HEK293 (cell line): Measurements from ENCODE around the gene PARP3.
A peak's percentile ranks its signal among the peaks of the same experiment; 100 is the strongest.

Experiments
- BCL11A ChIP-seq: fragments of 450-650 bp; formaldehyde crosslinking; IDR thresholded peaks from 2 replicates; pipeline ENCODE4 v1.5.1; 2016; ENCODE audit warnings: low read depth, missing biosample characterization, missing genetic modification characterization
- GLIS1 ChIP-seq: fragments of 450-650 bp; formaldehyde crosslinking; IDR thresholded peaks from 2 replicates; pipeline ENCODE4 v1.5.1; 2016; ENCODE audit warnings: missing biosample characterization, missing genetic modification characterization
- KLF7 ChIP-seq: fragments of 450-650 bp; formaldehyde crosslinking; IDR thresholded peaks from 2 replicates; pipeline ENCODE4 v1.5.1; 2016; ENCODE audit warnings: missing biosample characterization, missing genetic modification characterization, borderline replicate concordance
- KLF8 ChIP-seq: fragments of 450-650 bp; formaldehyde crosslinking; IDR thresholded peaks from 2 replicates; pipeline ENCODE4 v1.5.1; 2016; ENCODE audit warnings: missing biosample characterization, missing genetic modification characterization
- OSR2 ChIP-seq: fragments of 450-650 bp; formaldehyde crosslinking; IDR thresholded peaks from 2 replicates; pipeline ENCODE4 v1.5.1; 2016; ENCODE audit warnings: missing biosample characterization, missing genetic modification characterization
- SETDB1 ChIP-seq: IDR thresholded peaks from one replicate; pipeline ENCODE4 v1.6.1; 2017; ENCODE audit warnings: mild to moderate bottlenecking, low read length, moderate library complexity, mixed read lengths; ENCODE audit not compliant: insufficient read length
- SP3 ChIP-seq: fragments of 450-650 bp; formaldehyde crosslinking; IDR thresholded peaks from 2 replicates; pipeline ENCODE4 v1.5.1; 2016; ENCODE audit warnings: missing biosample characterization, missing genetic modification characterization
- ZBTB20 ChIP-seq: fragments of 450-650 bp; formaldehyde crosslinking; IDR thresholded peaks from 2 replicates; pipeline ENCODE4 v1.5.1; 2016; ENCODE audit warnings: missing biosample characterization, missing genetic modification characterization
- ZBTB8A ChIP-seq: fragments of 450-650 bp; formaldehyde crosslinking; IDR thresholded peaks from 2 replicates; pipeline ENCODE4 v1.5.1; 2016; ENCODE audit warnings: missing biosample characterization, missing genetic modification characterization
- ZFHX2 ChIP-seq: fragments of 450-650 bp; formaldehyde crosslinking; conservative IDR thresholded peaks from 2 replicates; pipeline ENCODE4 v1.5.1; 2016; ENCODE audit warnings: missing biosample characterization, missing genetic modification characterization
- ZFP41 ChIP-seq: fragments of 450-650 bp; formaldehyde crosslinking; IDR thresholded peaks from 2 replicates; pipeline ENCODE4 v1.5.1; 2016; ENCODE audit warnings: missing biosample characterization, missing genetic modification characterization, borderline replicate concordance
- ZIC2 ChIP-seq: fragments of 450-650 bp; formaldehyde crosslinking; IDR thresholded peaks from 2 replicates; pipeline ENCODE4 v1.5.1; 2016; ENCODE audit warnings: missing biosample characterization, missing genetic modification characterization
- ZNF10 ChIP-seq: fragments of 450-650 bp; formaldehyde crosslinking; IDR thresholded peaks from 2 replicates; pipeline ENCODE4 v1.5.1; 2017; ENCODE audit warnings: missing biosample characterization, missing genetic modification characterization
- ZNF140 ChIP-seq: fragments of 450-650 bp; formaldehyde crosslinking; IDR thresholded peaks from 2 replicates; pipeline ENCODE4 v1.5.1; 2016; ENCODE audit warnings: missing biosample characterization, missing genetic modification characterization
- ZNF155 ChIP-seq: fragments of 450-650 bp; formaldehyde crosslinking; IDR thresholded peaks from 2 replicates; pipeline ENCODE4 v1.5.1; 2016; ENCODE audit warnings: missing biosample characterization, missing genetic modification characterization
- ZNF157 ChIP-seq: fragments of 450-650 bp; formaldehyde crosslinking; IDR thresholded peaks from 2 replicates; pipeline ENCODE4 v1.5.1; 2016; ENCODE audit warnings: missing biosample characterization, missing genetic modification characterization
- ZNF19 ChIP-seq: fragments of 450-650 bp; formaldehyde crosslinking; IDR thresholded peaks from 2 replicates; pipeline ENCODE4; 2016; ENCODE audit warnings: missing biosample characterization, missing genetic modification characterization, low read depth
- ZNF211 ChIP-seq: fragments of 450-650 bp; formaldehyde crosslinking; IDR thresholded peaks from 2 replicates; pipeline ENCODE4 v1.5.1; 2016; ENCODE audit warnings: low read depth, missing biosample characterization, missing genetic modification characterization
- ZNF23 ChIP-seq: fragments of 450-650 bp; formaldehyde crosslinking; IDR thresholded peaks from 2 replicates; pipeline ENCODE4 v1.5.1; 2016; ENCODE audit warnings: missing biosample characterization, missing genetic modification characterization, borderline replicate concordance
- ZNF426 ChIP-seq: fragments of 450-650 bp; formaldehyde crosslinking; IDR thresholded peaks from 2 replicates; pipeline ENCODE4 v1.5.1; 2017; ENCODE audit warnings: missing biosample characterization, missing genetic modification characterization, mild to moderate bottlenecking, inconsistent platforms, moderate library complexity
- ZNF433 ChIP-seq: fragments of 450-650 bp; formaldehyde crosslinking; IDR thresholded peaks from 2 replicates; pipeline ENCODE4 v1.5.1; 2016; ENCODE audit warnings: missing biosample characterization, missing genetic modification characterization, low read depth
- ZNF501 ChIP-seq: fragments of 450-650 bp; formaldehyde crosslinking; IDR thresholded peaks from 2 replicates; pipeline ENCODE4 v1.5.1; 2016; ENCODE audit warnings: missing biosample characterization, missing genetic modification characterization
- ZNF514 ChIP-seq: fragments of 450-650 bp; formaldehyde crosslinking; IDR thresholded peaks from 2 replicates; pipeline ENCODE4 v1.5.1; 2016; ENCODE audit warnings: missing biosample characterization, missing genetic modification characterization
- ZNF623 ChIP-seq: fragments of 450-650 bp; formaldehyde crosslinking; IDR thresholded peaks from 2 replicates; pipeline ENCODE4 v1.5.1; 2016; ENCODE audit warnings: missing biosample characterization, missing genetic modification characterization
- ZNF670 ChIP-seq: fragments of 450-650 bp; formaldehyde crosslinking; IDR thresholded peaks from 2 replicates; pipeline ENCODE4 v1.5.1; 2016; ENCODE audit warnings: missing biosample characterization, missing genetic modification characterization, low read depth
- ZNF747 ChIP-seq: fragments of 450-650 bp; formaldehyde crosslinking; IDR thresholded peaks from 2 replicates; pipeline ENCODE4 v1.5.1; 2016; ENCODE audit warnings: missing biosample characterization, missing genetic modification characterization
- ZNF792 ChIP-seq: fragments of 450-650 bp; formaldehyde crosslinking; IDR thresholded peaks from 2 replicates; pipeline ENCODE4 v1.5.1; 2016; ENCODE audit warnings: missing biosample characterization, missing genetic modification characterization
- TF ChIP-seq, protein P1 (sequence below): fragments of 450-650 bp; formaldehyde crosslinking; IDR thresholded peaks from 2 replicates; pipeline ENCODE4 v1.5.1; 2017; ENCODE audit warnings: missing biosample characterization, missing genetic modification characterization
- TF ChIP-seq, protein P2 (sequence below): fragments of 450-650 bp; formaldehyde crosslinking; IDR thresholded peaks from 2 replicates; pipeline ENCODE4 v1.5.1; 2017; ENCODE audit warnings: missing biosample characterization, missing genetic modification characterization
- TF ChIP-seq, protein P3 (sequence below): fragments of 450-650 bp; formaldehyde crosslinking; IDR thresholded peaks from 2 replicates; pipeline ENCODE4 v1.5.1; 2017; ENCODE audit warnings: missing biosample characterization, missing genetic modification characterization
- TF ChIP-seq, protein P4 (sequence below): fragments of 450-650 bp; IDR thresholded peaks from 2 replicates; pipeline ENCODE4 v1.5.1; 2018; ENCODE audit warnings: missing biosample characterization, mild to moderate bottlenecking, missing genetic modification characterization
- TF ChIP-seq, protein P5 (sequence below): fragments of 450-650 bp; formaldehyde crosslinking; IDR thresholded peaks from 2 replicates; pipeline ENCODE4 v1.5.1; 2016; ENCODE audit warnings: missing biosample characterization, missing genetic modification characterization

The PARP3 gene

DNA sequence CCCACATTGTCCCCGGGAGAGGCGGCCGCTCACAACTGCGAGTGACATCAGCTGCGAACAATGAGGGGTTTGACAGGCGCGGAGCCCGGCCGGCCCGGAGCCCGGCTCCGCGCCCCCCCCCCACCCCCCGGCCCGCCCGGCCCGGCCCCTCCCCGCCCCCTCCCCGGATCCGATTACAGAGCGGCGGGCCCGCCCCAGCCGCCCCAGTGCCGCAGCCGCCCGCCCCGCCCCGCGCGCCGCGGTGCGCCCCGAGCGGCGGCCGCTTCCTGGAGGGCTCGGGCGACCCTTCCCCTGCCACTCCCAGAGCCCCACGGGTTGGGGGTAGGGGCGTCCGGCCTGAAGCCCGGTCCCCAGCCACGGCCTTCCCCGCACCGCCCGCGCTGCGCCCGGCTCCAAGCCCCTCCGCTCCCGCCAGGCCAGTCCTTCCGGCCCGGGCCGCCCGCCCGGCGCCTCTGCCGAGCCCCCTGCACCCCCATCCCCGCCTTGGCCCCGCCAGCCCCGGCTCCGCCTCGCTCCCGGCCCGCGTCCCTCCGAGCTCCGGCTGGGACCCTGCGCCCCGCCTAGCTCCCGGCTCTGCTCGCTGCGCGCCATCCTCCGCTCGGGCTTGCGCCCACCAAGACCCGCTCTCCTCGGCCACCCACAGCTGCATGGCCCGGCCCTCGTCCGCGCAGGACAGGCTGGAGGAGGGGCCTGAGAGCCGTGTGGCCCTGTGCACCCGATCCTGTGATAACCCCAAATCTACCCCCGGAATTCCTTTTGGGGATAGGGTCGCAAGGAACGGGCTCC is 25.4 kb downstream of the PARP3 start, which contains the start of gene PCBP4 (continued):
- no peak for TF ChIP-seq ZNF792
- no peak for TF ChIP-seq KLF8
- TF ChIP-seq, protein P1, sequence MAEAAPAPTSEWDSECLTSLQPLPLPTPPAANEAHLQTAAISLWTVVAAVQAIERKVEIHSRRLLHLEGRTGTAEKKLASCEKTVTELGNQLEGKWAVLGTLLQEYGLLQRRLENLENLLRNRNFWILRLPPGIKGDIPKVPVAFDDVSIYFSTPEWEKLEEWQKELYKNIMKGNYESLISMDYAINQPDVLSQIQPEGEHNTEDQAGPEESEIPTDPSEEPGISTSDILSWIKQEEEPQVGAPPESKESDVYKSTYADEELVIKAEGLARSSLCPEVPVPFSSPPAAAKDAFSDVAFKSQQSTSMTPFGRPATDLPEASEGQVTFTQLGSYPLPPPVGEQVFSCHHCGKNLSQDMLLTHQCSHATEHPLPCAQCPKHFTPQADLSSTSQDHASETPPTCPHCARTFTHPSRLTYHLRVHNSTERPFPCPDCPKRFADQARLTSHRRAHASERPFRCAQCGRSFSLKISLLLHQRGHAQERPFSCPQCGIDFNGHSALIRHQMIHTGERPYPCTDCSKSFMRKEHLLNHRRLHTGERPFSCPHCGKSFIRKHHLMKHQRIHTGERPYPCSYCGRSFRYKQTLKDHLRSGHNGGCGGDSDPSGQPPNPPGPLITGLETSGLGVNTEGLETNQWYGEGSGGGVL, result no peak
- TF ChIP-seq ZFHX2 (tag by site-specific recombination), result peak; percentile 71
- no peak for TF ChIP-seq SP3
- TF ChIP-seq BCL11A (tag by site-specific recombination), result no peak
- no peak for TF ChIP-seq ZNF155 (tag by site-specific recombination)
- TF ChIP-seq ZBTB8A (tag by site-specific recombination), result peak; percentile 62; the same call in 1 of the 2 replicates
- TF ChIP-seq, protein P2, sequence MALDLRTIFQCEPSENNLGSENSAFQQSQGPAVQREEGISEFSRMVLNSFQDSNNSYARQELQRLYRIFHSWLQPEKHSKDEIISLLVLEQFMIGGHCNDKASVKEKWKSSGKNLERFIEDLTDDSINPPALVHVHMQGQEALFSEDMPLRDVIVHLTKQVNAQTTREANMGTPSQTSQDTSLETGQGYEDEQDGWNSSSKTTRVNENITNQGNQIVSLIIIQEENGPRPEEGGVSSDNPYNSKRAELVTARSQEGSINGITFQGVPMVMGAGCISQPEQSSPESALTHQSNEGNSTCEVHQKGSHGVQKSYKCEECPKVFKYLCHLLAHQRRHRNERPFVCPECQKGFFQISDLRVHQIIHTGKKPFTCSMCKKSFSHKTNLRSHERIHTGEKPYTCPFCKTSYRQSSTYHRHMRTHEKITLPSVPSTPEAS (tag by site-specific recombination), result no peak
- no peak for TF ChIP-seq KLF7 (tag by site-specific recombination)
- TF ChIP-seq ZBTB20 (tag by site-specific recombination), result peak; percentile 70
- TF ChIP-seq ZNF10 (tag by site-specific recombination), result no peak
- TF ChIP-seq ZNF501 (tag by site-specific recombination), result no peak
- TF ChIP-seq ZNF157 (tag by site-specific recombination), result no peak
- no peak for TF ChIP-seq ZNF211 (tag by site-specific recombination)
- TF ChIP-seq OSR2, result no peak
- no peak for TF ChIP-seq ZNF747 (tag by site-specific recombination)
- no peak for TF ChIP-seq ZNF23 (tag by site-specific recombination)
- TF ChIP-seq SETDB1, result no peak
- no peak for TF ChIP-seq ZNF433 (tag by site-specific recombination)
- TF ChIP-seq ZNF426 (tag by site-specific recombination), result no peak
- no peak for TF ChIP-seq GLIS1 (tag by site-specific recombination)
- TF ChIP-seq, protein P3, sequence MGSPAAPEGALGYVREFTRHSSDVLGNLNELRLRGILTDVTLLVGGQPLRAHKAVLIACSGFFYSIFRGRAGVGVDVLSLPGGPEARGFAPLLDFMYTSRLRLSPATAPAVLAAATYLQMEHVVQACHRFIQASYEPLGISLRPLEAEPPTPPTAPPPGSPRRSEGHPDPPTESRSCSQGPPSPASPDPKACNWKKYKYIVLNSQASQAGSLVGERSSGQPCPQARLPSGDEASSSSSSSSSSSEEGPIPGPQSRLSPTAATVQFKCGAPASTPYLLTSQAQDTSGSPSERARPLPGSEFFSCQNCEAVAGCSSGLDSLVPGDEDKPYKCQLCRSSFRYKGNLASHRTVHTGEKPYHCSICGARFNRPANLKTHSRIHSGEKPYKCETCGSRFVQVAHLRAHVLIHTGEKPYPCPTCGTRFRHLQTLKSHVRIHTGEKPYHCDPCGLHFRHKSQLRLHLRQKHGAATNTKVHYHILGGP (tag by site-specific recombination), result no peak
- TF ChIP-seq ZFP41, result no peak
- TF ChIP-seq, protein P4, sequence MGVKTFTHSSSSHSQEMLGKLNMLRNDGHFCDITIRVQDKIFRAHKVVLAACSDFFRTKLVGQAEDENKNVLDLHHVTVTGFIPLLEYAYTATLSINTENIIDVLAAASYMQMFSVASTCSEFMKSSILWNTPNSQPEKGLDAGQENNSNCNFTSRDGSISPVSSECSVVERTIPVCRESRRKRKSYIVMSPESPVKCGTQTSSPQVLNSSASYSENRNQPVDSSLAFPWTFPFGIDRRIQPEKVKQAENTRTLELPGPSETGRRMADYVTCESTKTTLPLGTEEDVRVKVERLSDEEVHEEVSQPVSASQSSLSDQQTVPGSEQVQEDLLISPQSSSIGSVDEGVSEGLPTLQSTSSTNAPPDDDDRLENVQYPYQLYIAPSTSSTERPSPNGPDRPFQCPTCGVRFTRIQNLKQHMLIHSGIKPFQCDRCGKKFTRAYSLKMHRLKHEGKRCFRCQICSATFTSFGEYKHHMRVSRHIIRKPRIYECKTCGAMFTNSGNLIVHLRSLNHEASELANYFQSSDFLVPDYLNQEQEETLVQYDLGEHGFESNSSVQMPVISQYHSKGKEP (tag by site-specific recombination), result no peak
- no peak for TF ChIP-seq ZIC2
- TF ChIP-seq ZNF514, result no peak
- TF ChIP-seq ZNF140 (tag by site-specific recombination), result no peak
- TF ChIP-seq ZNF623 (tag by site-specific recombination), result no peak
- no peak for TF ChIP-seq ZNF670 (tag by site-specific recombination)
- TF ChIP-seq ZNF19 (tag by site-specific recombination), result no peak
- TF ChIP-seq, protein P5, sequence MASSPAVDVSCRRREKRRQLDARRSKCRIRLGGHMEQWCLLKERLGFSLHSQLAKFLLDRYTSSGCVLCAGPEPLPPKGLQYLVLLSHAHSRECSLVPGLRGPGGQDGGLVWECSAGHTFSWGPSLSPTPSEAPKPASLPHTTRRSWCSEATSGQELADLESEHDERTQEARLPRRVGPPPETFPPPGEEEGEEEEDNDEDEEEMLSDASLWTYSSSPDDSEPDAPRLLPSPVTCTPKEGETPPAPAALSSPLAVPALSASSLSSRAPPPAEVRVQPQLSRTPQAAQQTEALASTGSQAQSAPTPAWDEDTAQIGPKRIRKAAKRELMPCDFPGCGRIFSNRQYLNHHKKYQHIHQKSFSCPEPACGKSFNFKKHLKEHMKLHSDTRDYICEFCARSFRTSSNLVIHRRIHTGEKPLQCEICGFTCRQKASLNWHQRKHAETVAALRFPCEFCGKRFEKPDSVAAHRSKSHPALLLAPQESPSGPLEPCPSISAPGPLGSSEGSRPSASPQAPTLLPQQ (tag by site-specific recombination), result no peak
